ENCODE measurements around the gene ACADS. TPM values are rescaled to one million over a fixed set of nuclear protein-coding genes. Genes with fewer than 3 reads are reported as not detected.
A peak's percentile ranks its signal among the peaks of the same experiment; 100 is the strongest.

The ACADS gene
- total RNA-seq, 2 donors from 2014 or later = 86.0 to 202 TPM

GRCh38 chr12:120710805-120711296 lies 14.8 kb upstream of the ACADS start:
- H3K4me3 ChIP-seq = peak overlapping the region; percentile 93
- TF ChIP-seq, protein P1, sequence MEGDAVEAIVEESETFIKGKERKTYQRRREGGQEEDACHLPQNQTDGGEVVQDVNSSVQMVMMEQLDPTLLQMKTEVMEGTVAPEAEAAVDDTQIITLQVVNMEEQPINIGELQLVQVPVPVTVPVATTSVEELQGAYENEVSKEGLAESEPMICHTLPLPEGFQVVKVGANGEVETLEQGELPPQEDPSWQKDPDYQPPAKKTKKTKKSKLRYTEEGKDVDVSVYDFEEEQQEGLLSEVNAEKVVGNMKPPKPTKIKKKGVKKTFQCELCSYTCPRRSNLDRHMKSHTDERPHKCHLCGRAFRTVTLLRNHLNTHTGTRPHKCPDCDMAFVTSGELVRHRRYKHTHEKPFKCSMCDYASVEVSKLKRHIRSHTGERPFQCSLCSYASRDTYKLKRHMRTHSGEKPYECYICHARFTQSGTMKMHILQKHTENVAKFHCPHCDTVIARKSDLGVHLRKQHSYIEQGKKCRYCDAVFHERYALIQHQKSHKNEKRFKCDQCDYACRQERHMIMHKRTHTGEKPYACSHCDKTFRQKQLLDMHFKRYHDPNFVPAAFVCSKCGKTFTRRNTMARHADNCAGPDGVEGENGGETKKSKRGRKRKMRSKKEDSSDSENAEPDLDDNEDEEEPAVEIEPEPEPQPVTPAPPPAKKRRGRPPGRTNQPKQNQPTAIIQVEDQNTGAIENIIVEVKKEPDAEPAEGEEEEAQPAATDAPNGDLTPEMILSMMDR (IDR thresholded peaks at IDR 0.05) = no peak
- no peaks in the 10 kb centered on the region for H3K36me3 ChIP-seq
- H3K9ac ChIP-seq (ENCODE audit: low read depth in 2 of 2, low read length in 2 of 2) = peak overlapping the region; percentile 88 to 92
- peak; percentile 51 for DNase-seq
- no peaks in the 10 kb centered on the region for H3K9me3 ChIP-seq
- intact Hi-C loops (cut with DNase I) = loop anchor here (2.0 kb wide), 2 partner anchors 18 to 64 kb away; no protein-coding TSS in a partner anchor
- H3K27ac ChIP-seq = peak overlapping the region; percentile 83
- peaks cover 12% of the 10 kb centered on the region for H3K4me1 ChIP-seq
- H3K27me3 ChIP-seq = no peaks in the 10 kb centered on the region

DNA sequence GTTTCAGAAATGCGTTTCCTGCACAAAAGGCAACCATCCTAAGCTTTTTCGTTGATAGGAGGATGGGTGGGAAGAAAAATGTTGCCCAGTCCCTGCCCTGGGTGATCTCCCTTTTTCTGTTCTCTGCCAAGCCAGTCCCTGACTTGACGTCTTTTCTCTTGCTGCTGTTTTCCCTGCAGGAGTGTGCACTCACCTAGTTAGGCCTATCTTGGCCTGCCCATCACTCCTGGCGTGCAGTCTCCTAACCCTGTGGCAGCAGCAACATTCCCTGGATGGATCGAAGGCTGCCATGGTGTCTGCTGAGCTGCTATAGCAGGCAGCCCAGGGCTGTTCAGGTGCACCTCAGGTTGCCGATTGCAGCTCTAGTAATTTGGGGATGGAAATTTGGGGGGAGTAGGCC lies 14.2 kb upstream of the ACADS start:
- no peaks in the 10 kb centered on the region for H3K9me3 ChIP-seq
- intact Hi-C loops (cut with DNase I) = loop anchor here (2.0 kb wide), 2 partner anchors 19 to 65 kb away; no protein-coding TSS in a partner anchor
- H3K27me3 ChIP-seq = no peaks in the 10 kb centered on the region
- TF ChIP-seq, protein P1 (IDR thresholded peaks at IDR 0.05) = no peak
- peaks cover 17% of the 10 kb centered on the region for H3K4me1 ChIP-seq
- no peaks in the 10 kb centered on the region for H3K36me3 ChIP-seq
- peak overlapping the region; percentile 93 for H3K4me3 ChIP-seq
- H3K9ac ChIP-seq (ENCODE audit: low read depth in 2 of 2, low read length in 2 of 2) = peak overlapping the region; percentile 88 to 92
- H3K27ac ChIP-seq = peak overlapping the region; percentile 83
- peak; percentile 40 for DNase-seq

- TF ChIP-seq, protein P1 (IDR thresholded peaks at IDR 0.05) = no peak
- Histone ChIP-seq H3K27me3 (no peaks in the 10 kb centered on the region), H3K36me3 (no peaks in the 10 kb centered on the region), H3K4me1 (peaks cover 18% of the 10 kb centered on the region), H3K9me3 (no peaks in the 10 kb centered on the region), H3K9ac (ENCODE audit: low read depth in 2 of 2, low read length in 2 of 2) (no peak overlapping the region), H3K27ac (no peak overlapping the region), H3K4me3 (no peak overlapping the region)
- no peak for DNase-seq
- intact Hi-C loops (cut with DNase I) = no loop called here
These were observed 13.0 kb upstream of the ACADS start for GRCh38 chr12:120712610-120713009.

GRCh38 chr12:120713861-120714482 lies 11.7 kb upstream of the ACADS start:
- Histone ChIP-seq H3K9me3 (no peaks in the 10 kb centered on the region), H3K4me3 (no peak overlapping the region), H3K27me3 (no peaks in the 10 kb centered on the region), H3K9ac (ENCODE audit: low read depth in 2 of 2, low read length in 2 of 2) (no peak overlapping the region), H3K27ac (no peak overlapping the region), H3K36me3 (no peaks in the 10 kb centered on the region), H3K4me1 (peaks cover 21% of the 10 kb centered on the region)
- TF ChIP-seq, protein P1 (IDR thresholded peaks at IDR 0.05) = peak; percentile 78
- intact Hi-C loops (cut with DNase I) = loop anchor here (1.0 kb wide), 1 partner anchor 66 kb away; no protein-coding TSS in a partner anchor
- peak; percentile 87 for DNase-seq

GRCh38 chr12:120718055-120718454 lies 7.6 kb upstream of the ACADS start:
- H3K9ac ChIP-seq (ENCODE audit: low read depth in 2 of 2, low read length in 2 of 2) = peak overlapping the region in 1 of 2 donors; percentile 30
- no peak overlapping the region for H3K4me3 ChIP-seq
- intact Hi-C loops (cut with DNase I) = loop anchor here (5.0 kb wide), 1 partner anchor 136 kb away; the partner anchor contains the start of gene POP5
- H3K27me3 ChIP-seq = no peaks in the 10 kb centered on the region
- H3K4me1 ChIP-seq = peaks cover 9% of the 10 kb centered on the region
- H3K36me3 ChIP-seq = no peaks in the 10 kb centered on the region
- no peaks in the 10 kb centered on the region for H3K9me3 ChIP-seq
- TF ChIP-seq, protein P1 (IDR thresholded peaks at IDR 0.05) = no peak
- H3K27ac ChIP-seq = peak overlapping the region; percentile 46
- no peak for DNase-seq

Data from colonic mucosa (tissue), 4 donors.